GM19397 (cell line): ENCODE results near the gene OBSL1.
A peak's percentile ranks its signal among the peaks of the same experiment; 100 is the strongest.

Experiments used
- ATAC-seq: cut with Tn5 transposase; IDR thresholded peaks from one replicate; pipeline ENCODE4 v1.9.1; 2021; ENCODE audit warnings: mild to moderate bottlenecking, moderate library complexity; ENCODE audit not compliant: unreplicated experiment

OBSL1 gene

DNA sequence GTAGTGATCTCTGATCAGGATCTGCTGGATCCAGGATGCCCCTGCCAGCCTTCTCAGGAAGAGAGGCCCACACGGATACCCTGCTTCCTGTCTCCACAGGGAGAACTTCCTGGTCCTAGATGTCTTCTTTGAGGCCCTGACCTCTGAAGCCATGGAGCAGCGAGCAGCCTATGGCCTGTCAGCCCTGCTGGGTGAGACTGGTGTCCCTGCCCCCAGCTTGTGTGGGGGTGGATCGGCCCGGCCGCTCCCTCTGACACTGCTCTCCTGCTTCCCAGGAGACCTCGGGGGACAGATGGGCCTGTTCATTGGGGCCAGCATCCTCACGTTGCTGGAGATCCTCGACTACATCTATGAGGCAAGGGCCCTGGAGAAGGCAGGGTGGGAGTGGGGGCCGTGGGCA is 34.4 kb downstream of the OBSL1 start:
- ATAC-seq = no peak

DNA sequence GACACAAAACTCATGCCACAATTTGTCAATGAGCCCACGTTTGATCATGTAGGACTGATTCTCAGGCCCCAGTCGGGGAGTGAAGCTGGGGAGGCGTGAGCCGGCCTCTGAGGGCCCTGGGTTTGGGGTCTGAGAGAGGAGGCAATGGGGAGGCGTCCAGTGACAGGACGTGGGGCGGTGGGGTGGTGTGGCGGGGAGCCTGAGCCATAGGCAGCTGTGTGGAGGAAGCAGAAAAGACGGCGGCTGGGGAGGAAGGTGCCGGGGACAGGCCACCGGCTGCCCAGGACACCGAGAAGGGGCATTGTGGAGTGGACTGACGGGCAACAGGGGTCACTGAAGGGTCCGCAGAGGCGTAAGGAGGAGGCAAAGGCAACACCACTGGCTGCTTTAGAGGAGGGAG is 34.9 kb downstream of the OBSL1 start:
- ATAC-seq = no peak

DNA sequence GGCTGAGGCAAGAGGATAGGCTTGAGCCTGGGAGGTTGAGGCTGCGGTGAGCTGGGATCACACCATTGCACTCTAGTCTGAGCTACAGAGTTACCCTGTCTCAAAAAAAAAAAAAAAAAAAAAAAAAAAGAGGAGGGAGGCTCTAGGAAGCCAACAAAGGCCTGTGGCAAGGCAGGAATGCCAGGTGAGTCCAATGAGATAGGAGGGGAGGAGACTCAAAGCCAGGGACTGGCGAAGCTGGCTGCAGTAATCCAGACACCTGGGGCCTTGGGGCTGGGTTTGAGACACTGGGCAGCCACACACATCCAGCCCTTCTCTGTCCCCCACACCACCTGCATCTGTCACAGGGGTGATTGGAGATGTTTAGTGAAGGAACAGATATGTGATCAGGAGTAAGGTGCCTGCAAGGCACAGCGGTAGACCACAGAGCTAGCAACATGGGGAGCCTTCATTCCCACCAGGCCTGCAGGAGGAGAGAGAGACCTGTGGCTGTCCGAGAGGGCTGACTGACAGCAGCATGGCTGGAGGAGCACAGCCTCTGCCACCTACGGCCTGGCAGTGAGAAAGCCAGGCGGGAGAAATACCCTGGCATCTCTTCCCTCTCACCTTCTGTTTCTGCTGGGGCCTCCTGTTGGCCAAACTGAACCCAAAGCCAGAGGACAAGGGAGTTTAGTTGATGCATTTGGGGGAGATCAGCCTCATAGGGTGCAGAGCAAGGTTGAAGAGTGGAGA is 37.2 kb downstream of the OBSL1 start:
- no peak for ATAC-seq

DNA sequence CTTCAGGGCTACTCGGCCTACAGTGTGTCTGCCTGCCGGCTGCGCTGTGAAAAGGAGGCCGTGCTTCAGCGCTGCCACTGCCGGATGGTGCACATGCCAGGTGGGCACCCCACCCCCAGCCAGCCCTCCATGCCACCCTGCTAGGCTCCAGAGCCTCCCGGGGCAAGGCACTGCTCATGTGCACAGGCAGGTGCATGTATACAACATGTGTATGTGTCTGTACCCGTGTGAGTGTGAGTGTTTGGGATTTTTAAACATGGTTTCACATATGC is 39.0 kb downstream of the OBSL1 start:
- no peak for ATAC-seq

DNA sequence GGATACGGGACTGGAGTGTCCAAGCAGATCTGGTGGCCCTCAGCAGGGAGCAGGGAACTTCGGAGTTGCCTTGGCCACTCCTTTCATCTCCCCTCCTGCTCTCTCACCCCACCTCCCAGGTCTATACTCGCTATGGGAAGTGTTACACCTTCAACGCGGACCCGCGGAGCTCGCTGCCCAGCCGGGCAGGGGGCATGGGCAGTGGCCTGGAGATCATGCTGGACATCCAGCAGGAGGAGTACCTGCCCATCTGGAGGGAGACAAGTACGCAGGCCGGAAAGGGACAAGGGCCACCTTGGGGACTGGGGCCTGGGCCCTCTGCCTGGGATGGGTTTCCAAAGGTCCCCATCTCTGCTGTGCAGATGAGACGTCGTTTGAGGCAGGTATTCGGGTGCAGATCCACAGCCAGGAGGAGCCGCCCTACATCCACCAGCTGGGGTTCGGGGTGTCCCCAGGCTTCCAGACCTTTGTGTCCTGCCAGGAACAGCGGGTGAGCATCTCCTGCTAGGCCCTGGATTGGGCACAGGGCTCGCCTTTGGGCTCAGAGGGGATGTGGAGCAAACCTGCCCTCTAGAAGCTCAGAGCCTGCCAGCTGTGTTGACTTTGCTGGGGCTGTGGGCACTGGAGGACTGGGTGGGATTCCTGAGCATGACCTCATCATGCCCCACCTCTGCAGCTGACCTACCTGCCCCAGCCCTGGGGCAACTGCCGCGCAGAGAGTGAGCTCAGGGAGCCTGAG is 39.5 kb downstream of the OBSL1 start:
- no peak for ATAC-seq

DNA sequence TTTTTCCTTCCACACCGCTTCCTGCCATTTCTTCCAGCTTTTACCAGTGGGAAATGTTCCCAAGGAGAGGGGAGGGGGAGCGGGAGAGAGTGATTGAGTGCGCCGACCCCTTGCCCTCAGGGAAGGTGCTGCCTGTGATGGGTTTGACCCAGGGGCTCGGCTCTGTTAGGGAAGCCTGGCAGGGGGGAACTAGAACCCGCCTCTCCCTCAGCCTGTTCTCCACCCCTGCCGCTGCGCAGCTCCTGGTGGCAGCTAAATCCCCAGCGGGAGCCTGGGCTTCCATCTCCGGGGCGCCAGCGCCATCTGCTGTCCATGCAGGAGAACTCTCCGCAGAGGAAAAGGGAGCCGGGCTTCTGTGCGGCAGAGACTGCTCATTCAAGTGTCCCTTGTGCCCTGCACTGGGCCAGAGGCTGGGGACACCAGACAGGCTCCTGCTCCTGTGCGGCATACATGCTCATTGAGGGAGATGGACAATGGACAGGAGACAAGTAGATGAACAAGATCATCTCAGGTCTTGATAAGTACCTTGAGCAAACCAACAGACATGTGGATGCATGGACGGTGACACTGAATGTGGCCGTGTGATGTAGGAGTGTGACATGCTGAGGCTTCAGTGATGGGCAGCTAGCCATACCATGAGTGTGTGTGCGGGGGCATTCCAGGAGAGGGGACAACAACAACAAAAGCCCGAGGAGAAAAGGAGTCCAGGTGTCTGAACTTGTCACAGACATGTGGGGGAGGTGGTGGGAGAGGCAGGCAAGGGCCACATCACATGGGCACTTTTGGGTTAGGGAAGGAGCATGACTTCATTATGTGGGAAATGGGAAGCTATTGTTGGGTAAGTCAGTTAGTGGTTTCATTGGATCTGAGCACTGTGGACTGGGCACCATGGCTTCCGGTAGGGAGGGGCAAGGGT is 41.0 kb downstream of the OBSL1 start:
- ATAC-seq = peak; percentile 74

DNA sequence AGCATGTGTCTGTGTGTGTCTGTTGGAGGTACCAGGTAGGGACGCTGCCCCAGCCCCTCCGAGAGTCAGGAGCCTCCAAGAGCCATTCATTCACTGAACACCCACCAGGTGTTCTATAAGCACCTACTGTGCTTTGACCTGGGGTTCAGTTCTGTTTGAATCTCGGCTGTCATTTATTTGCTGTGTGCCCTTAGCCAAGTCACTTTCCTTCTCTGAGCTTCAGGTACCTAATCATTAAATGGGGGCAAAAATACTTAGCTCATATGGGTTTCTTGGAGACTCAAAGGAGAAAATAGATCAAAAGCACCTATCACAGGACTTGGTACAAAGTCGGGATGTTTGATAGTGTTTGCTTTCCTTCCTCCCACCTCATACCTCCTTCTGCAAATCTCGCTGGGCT is 43.9 kb downstream of the OBSL1 start:
- ATAC-seq = no peak

DNA sequence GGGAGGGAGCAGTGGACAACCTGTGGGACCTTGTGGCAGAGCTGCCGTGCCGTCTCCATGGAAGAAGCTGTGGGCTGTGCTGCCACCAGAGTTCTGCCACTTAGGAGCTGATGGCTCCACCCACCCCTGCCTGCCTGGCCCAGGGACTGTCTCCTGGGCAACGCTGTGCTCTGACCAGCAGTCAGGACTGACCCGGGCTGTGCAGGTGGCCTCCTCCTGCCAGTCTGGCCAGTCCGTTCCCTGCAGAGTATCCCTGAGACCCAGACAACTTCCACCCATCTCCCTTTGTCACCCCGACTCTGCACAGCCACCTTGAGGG is 44.3 kb downstream of the OBSL1 start:
- no peak for ATAC-seq

DNA sequence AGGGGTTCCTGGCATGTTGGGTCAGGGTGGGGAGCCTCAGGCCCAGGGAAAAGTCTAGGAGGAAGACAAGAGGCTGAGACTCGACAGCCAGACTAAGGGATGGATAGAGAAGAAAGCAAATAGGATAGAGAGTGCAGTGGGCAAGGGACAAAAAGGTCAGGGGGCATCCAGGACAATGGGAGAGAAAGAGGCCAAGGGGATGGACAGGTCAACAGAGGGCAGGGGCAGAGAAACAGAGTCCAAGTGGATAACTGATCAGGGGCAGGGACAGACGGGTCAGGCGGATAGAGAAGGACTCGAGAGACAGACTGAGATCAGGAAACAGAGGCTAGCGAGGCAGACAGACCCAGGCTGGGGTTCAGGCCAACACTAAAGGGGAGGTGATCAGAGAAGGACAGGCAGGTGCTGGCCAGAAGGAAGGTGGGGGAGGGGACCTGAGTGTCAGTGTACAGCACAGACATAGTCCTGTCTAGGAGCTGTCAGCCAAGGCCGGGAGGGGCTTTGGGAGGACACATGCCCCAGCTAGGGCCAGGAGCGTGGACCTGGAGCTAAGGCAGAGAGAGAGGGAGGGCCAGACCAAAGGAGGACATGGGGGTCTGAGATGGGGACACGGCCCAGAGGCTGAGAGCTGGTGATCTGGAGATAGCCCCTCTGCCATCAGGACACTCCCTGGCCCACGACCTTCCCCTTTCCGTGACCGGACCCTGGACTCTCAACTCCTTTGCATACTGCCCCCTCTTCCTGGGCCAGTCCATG is 44.8 kb downstream of the OBSL1 start:
- no peak for ATAC-seq

DNA sequence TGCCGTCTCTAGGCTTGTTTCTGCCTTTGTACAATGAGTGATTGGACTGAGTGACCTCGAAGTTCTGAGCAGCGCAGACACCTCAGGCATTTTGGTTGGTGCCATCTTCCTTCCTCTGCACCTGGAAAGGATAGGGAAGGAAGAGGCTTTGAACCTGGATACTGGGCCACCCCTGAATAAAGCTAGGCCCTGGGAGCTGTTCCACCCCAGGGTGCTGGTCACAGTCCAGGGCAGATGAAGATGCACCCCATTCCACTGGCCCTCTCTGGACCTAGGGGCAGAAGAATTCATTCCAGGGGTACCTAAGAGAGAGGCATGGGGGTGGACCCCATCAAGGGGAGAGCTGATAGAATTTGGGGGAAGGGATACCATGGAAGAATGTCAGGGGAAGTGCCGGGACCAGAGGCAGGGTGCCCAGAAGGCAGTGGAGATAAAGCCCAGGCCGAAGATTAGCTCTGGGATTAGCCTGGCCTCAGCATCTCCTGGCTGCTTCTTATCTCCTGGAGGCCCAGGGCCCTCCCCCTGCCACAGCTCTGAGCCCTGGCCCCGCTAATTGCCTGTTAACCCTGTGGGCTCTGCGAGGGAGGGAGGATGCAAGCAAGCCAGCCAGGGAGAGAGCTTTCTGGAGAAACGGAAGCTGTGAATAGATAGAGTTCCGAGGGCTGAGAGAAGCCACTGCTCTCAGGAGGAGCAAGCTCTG is 45.7 kb downstream of the OBSL1 start:
- no peak for ATAC-seq

DNA sequence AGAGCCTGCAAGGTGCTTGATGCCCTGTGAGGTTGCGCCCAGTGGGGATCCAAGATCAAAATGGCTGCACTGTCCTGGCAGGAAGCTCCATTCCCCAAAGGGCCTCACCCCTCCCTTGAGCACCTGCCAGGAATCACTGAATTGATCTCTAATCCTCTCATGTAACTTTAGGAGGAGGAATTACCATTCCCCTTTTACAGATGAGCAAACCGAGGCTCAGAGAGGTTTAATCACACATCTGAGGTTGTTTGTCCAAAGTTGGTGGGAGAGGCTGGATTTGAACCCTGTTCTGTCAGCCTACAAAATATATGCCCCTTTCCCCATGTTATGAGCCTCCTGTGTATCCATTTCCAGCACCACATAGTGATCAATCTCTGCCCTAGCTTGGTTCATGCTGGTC is 46.5 kb downstream of the OBSL1 start:
- ATAC-seq = no peak

DNA sequence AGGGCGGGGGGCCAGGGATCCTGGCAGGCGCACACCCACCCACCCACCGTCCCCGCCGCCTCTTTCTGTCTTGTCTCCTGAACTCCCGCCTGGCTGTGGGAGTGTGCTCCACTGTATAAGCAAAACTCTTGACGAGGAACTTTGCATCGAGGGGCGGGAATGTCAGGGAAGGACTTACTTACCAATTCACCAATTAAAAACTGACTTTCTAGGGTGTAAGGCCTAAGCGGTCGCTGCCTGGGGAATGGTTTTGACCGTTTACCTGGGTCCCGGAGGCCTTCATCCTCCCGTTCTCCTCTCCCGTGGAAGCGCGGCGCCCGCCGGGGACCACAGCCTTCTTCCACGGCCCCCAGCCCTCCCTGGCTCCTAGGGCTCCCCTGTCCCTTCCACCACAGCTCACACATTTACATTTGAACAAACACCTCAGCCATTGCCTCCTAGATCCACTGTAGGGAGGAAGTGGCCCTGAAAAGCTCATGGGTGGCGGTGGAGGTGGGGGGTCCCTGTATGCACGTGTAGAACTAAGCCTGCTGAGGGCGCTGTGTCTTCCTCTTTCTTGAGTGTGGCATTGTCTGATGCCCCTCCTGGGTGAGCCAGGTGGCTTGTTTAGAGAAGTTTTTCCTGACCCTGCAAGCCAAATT is 48.2 kb downstream of the OBSL1 start:
- ATAC-seq = no peak

DNA sequence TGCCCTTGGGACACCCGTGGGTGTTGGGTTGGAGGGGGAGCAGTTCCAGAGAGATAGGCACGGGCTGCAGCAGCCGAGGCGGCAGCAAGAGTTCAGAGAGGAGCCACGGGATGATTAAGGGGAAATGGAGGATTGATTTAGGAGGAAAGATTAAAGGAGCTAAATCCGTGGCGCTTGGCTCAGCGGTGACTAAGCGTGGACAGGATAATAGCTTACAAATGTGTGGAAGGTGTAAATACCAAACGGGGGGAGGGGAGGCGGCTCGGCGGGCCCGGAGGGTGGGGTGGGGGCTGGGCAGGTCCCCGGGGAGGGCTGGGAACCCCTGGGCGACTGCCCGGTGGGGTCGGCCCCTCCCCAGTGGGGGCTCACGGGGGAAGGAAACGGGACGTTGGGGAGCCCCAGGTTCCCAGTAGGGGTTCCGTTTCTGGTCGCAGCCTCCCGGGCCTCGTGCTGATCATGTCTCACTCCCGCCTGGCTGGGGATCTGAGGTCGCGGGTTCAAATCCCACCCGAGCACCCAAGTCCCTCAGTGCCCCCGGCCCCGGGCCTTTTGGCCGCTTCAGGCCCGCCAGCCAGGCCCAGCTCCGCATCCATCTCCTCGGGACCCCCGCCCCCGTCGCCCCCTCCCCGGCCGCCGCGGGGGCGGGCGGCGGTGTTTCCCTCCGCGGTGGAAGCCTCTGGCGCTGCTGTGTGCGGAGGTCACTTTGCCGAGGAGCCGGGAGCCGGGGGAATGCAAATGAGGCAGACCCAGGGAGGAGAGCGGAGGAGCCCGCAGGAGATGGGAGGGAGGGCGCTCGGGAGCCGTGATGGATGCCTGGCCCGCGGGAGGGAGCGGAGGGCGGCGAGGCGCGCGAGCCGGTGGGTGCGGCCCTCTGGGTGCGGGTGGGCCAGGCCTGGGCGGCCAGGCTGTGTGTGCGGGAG is 49.0 kb downstream of the OBSL1 start:
- ATAC-seq = no peak

DNA sequence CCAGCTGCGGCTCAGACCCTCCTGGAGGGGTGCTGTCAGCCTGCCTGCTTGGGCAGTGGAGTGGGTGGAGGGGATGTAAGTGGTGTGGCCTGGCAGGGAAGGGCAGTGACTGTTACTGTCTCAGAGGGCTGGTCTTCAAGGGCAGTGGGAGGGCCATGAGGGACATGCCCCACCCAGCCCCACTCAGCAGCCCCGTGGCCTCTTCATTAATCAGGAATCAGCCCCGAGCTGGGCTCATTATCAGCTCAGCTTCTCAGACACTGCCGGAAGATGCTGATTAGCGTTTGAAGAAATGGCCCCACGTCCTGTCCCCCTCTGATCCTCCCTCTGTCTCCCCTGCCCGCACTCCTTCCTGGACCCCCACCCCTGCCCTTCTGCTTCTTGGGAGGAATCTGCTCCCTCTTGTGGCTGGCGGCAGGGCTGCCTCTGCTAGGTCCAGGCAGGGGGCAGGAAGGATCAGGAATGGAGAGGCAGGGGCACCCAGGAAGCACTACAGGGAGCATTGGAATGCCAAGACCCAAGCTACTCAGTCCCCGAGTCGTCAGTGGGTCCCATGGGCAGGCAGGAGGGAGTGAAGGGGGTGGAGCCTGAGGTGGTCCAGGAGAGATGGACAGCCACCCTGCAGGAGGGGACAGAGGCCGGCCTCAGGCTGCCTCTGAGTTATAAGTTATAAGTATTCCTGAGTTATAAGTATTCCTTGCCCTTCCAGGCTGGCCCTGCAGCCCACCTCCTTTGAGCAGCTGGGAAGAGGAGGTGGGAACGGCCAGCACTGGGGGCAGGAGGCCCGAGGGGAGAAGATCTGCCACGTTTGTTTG is 50.1 kb downstream of the OBSL1 start:
- no peak for ATAC-seq

DNA sequence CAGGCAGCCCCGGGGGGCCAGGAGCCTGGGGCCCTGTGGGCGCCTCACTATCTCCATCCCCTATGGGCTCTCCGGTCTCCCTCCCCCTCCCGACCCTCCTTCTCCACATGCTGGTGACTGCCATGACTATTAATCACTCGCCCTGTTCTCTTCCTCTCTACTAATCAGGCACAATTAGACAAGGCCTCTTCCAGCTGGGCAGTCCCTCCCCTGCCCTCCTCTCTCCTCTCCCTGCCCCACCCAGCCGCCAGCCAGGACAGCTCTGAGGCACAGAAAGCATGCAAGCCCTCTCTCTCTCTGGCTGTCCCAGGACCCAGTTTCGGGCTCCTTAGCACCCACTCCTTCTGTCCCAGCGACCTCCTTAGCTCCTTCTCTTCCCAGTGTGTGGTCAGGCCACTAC is 51.3 kb downstream of the OBSL1 start:
- ATAC-seq = no peak

DNA sequence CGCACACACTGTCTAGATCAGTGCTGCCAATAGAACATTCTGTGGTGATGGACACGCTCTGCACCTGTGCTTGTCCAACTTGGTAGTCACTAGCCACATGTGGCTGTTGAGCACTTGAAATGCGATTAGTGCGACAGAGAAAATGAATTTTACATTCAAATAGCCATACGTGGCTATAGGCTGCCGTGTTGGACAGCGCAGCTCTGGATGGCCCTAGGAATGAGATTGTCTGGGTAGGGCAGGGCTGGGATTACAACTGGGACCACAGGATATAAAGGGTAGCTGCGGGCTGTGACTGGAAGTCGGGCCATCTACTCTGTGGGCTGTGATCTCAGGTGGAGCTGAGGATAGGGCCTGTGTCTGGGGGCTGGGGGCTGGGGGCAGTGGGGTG is 51.8 kb downstream of the OBSL1 start:
- ATAC-seq = no peak

DNA sequence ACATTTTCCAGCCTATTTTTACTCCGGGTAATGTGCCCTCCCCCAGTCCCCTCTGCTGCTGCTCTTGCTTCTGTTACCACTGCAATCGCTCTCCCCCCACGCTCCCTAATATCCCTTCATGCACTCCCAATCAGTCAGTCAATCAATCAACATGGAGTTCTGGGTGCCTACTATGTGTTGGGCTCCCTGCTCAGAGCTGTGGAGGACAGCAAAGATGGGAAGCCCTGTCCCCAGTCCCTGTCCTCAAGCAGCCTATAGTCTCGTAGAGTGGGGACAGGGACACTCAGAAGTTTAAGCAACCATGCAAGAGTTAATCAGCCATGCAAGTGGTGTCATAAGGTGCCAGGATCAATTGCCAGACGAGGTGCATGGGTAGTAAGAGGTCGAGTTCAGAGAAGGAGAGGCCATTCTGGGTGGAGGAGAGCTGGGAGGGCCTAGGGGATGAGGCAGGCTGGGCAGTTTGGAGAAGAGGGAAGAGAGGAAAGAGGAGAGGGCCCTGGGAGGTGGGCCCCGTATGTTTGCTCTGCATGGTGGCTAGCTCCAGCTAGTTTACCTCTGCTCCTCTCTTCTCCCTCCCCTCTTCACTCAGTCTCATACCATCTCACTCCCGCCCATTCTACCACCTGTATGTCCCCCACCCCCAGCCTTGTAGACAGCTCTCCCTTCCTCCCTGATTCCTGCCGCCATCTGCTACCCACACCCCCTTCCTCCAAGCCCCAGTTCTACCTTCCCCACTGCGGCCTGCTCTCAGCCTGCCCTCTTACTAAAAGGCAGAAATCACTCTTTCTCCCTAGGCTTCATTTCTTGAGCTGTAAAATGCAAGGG is 53.2 kb downstream of the OBSL1 start:
- no peak for ATAC-seq
